ENCODE measurements around the gene KIFC1. TPM values are rescaled to one million over a fixed set of nuclear protein-coding genes. Genes with fewer than 3 reads are reported as not detected.
A peak's percentile ranks its signal among the peaks of the same experiment; 100 is the strongest.

The KIFC1 gene
- total and polyA plus RNA-seq, 7 donors: 0.15 to 1.0 (median 0.22) TPM; not detected in 1

- peaks cover 3 to 36% of the 10 kb centered on the region in 2 donors for H3K36me3 ChIP-seq (ENCODE audit: insufficient read depth in 1 of 2, low read depth in 1 of 2)
Observed at GRCh38 chr6:33417903-33418689, 26.5 kb downstream of the KIFC1 start, which contains the start of gene CUTA. Gene CUTA, minus strand, starts transcription at chr6:33418107. Its CDS starts 107 bp downstream, at chr6:33418000.

GRCh38 chr6:33418690-33419291 lies 27.2 kb downstream of the KIFC1 start:
- H3K4me1 ChIP-seq: peaks cover 18% of the 10 kb centered on the region
- intact Hi-C loops (cut with DNase I): loop anchor here in 1 of 2 donors (10.0 kb wide), 1 partner anchor 214 kb away; the partner anchor contains the start of genes HSD17B8, RING1, RXRB and SLC39A7
- H3K4me3 ChIP-seq: peak overlapping the region; percentile 73
- H3K27ac ChIP-seq: peak overlapping the region; percentile 97
- TF ChIP-seq CTCF (IDR thresholded peaks at IDR 0.05): no peak
- ATAC-seq: no peak
- H3K36me3 ChIP-seq (ENCODE audit: insufficient read depth in 1 of 2, low read depth in 1 of 2): peaks cover 3 to 29% of the 10 kb centered on the region in 2 donors
- no peaks in the 10 kb centered on the region for H3K9me3 ChIP-seq
- H3K27me3 ChIP-seq (ENCODE audit: insufficient read depth in 3 of 3, low read length in 2 of 3): no peaks in the 10 kb centered on the region
- DNase-seq: no peak
- 41 to 49% (median 41%) methylated on average over 8 of the region's 8 CpGs for WGBS, 3 donors

More at GRCh38 chr6:33417903-33418689, 26.5 kb downstream of the KIFC1 start, which contains the start of gene CUTA:
- ATAC-seq (peak; percentile 96), DNase-seq (peak; percentile 99 to 100)
- H3K9me3 ChIP-seq: no peaks in the 10 kb centered on the region
- peak; percentile 25 for TF ChIP-seq CTCF (IDR thresholded peaks at IDR 0.05)
- H3K27ac ChIP-seq: peak within 1 kb of the TSS; percentile 97
- no peaks in the 10 kb centered on the region for H3K27me3 ChIP-seq (ENCODE audit: insufficient read depth in 3 of 3, low read length in 2 of 3)
- intact Hi-C loops (cut with DNase I): loop anchor here in 1 of 2 donors (10.0 kb wide), 1 partner anchor 213 kb away; the partner anchor contains the start of genes HSD17B8, RING1, RXRB and SLC39A7
- peak within 1 kb of the TSS; percentile 73 for H3K4me3 ChIP-seq
- WGBS, 3 donors: 0 to 1% (median 0%) methylated on average over 51 of the region's 51 CpGs
- H3K4me1 ChIP-seq: peaks cover 18% of the 10 kb centered on the region

- TF ChIP-seq CTCF (IDR thresholded peaks at IDR 0.05): no peak
- peak within 1 kb of the TSS; percentile 73 for H3K4me3 ChIP-seq
- no peak for ATAC-seq
- H3K27ac ChIP-seq: peak within 1 kb of the TSS; percentile 97
- H3K4me1 ChIP-seq: peaks cover 26% of the 10 kb centered on the region
- H3K9me3 ChIP-seq: no peaks in the 10 kb centered on the region
- H3K36me3 ChIP-seq (ENCODE audit: insufficient read depth in 1 of 2, low read depth in 1 of 2): peaks cover 3 to 19% of the 10 kb centered on the region in 2 donors
- intact Hi-C loops (cut with DNase I): loop anchor here in 1 of 2 donors (10.0 kb wide), 1 partner anchor 215 kb away; the partner anchor contains the start of genes HSD17B8, RING1, RXRB and SLC39A7
- no peaks in the 10 kb centered on the region for H3K27me3 ChIP-seq (ENCODE audit: insufficient read depth in 3 of 3, low read length in 2 of 3)
- 5 to 10% (median 8%) methylated on average over 15 to 21 of the region's 22 CpGs for WGBS, 3 donors
- DNase-seq: peak; percentile 60 to 69
Observed at GRCh38 chr6:33419580-33420490, 28.2 kb downstream of the KIFC1 start, which contains the start of gene SYNGAP1. Gene SYNGAP1, plus strand, starts transcription at chr6:33420065. Its CDS starts 200 bp downstream, at chr6:33420265.

All from psoas muscle (tissue), 8 donors.